Testis (tissue), 3 donors: ENCODE data around the gene BABAM2. TPM values are rescaled to one million over a fixed set of nuclear protein-coding genes. Genes with fewer than 3 reads are reported as not detected.
A peak's percentile ranks its signal among the peaks of the same experiment; 100 is the strongest.

Experiments used
- DNase-seq: peaks from one replicate; pipeline ENCODE4 v3.0.0-alpha.2; 2019
- H3K27ac ChIP-seq, 2 donors: fragments of 200-600 bp; sonication (generic); one replicate each; pipeline ENCODE4 v1.5.1; 2019
- H3K27me3 ChIP-seq: fragments of 200-600 bp; sonication (generic); one replicate; pipeline ENCODE4 v1.5.1; 2019
- H3K36me3 ChIP-seq: fragments of 200-600 bp; sonication (generic); one replicate; pipeline ENCODE4 v1.5.1; 2017; ENCODE audit warnings: low read depth; ENCODE audit errors: missing control alignments
- H3K4me1 ChIP-seq: fragments of 200-600 bp; sonication (generic); one replicate; pipeline ENCODE4 v1.5.1; 2019
- H3K4me3 ChIP-seq, 2 donors: fragments of 200-600 bp; sonication (generic); one replicate each; pipeline ENCODE4 v1.5.1; 2017 to 2019
- H3K9me3 ChIP-seq: fragments of 200-600 bp; sonication (generic); one replicate; pipeline ENCODE4 v1.5.1; 2017
- POLR2A ChIP-seq: fragments of 450-650 bp; IDR thresholded peaks from one replicate; pipeline ENCODE4 v1.6.1; 2017; ENCODE audit warnings: antibody characterized with exemption, mild to moderate bottlenecking, moderate library complexity
- WGBS, 2 donors: methylation state at CpG; one replicate each; pipeline ENCODE4 v1.1.5; 2018; 5-methylcytosine and 5-hydroxymethylcytosine counted together
- intact Hi-C: fragments of 100-400 bp; cut with DNase I; formaldehyde crosslinking; loops from one replicate; pipeline ENCODE4 v1.15.1; 2023; ENCODE audit warnings: low total_unique reads
- polyA plus RNA-seq: library from polyadenylated mRNA; stranded (reverse); fragments of 350-450 nt; fragmentation: Illumina TruSeq; extraction: RNeasy Lipid Tissue Mini Kit (QIAGEN cat#74804); gene quantifications from one replicate; pipeline ENCODE4 v1.2.3, GENCODE V29; 2014; ENCODE audit warnings: low read depth, low replicate concordance; ENCODE audit not compliant: insufficient read depth
- total RNA-seq, 2 donors: library from RNA; depleted of rRNA; stranded (reverse); fragments of >200 nt; gene quantifications; one replicate each; pipeline ENCODE4 v1.2.3, GENCODE V29; 2016
- TF ChIP-seq, protein P1 (sequence below), 3 experiments: fragments of 450-650 bp in 2 of 3; fragments of 200-600 bp in 1 of 3; sonication (generic) in 1 of 3; IDR thresholded peaks; one replicate each; pipeline ENCODE4 v1.5.1; 2016 to 2019; ENCODE audit warnings: antibody characterized with exemption in 3 of 3, mild to moderate bottlenecking in 2 of 3, moderate library complexity in 1 of 3

The BABAM2 gene
- total and polyA plus RNA-seq, 3 donors from 2014 or later, result 49.2 to 70.6 (median 59.1) TPM

- intact Hi-C loops, result no loop called here
- no peak for TF ChIP-seq POLR2A
- TF ChIP-seq, protein P1, sequence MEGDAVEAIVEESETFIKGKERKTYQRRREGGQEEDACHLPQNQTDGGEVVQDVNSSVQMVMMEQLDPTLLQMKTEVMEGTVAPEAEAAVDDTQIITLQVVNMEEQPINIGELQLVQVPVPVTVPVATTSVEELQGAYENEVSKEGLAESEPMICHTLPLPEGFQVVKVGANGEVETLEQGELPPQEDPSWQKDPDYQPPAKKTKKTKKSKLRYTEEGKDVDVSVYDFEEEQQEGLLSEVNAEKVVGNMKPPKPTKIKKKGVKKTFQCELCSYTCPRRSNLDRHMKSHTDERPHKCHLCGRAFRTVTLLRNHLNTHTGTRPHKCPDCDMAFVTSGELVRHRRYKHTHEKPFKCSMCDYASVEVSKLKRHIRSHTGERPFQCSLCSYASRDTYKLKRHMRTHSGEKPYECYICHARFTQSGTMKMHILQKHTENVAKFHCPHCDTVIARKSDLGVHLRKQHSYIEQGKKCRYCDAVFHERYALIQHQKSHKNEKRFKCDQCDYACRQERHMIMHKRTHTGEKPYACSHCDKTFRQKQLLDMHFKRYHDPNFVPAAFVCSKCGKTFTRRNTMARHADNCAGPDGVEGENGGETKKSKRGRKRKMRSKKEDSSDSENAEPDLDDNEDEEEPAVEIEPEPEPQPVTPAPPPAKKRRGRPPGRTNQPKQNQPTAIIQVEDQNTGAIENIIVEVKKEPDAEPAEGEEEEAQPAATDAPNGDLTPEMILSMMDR (IDR thresholded peaks at IDR 0.05), result no peak
- Histone ChIP-seq H3K4me3 (no peak overlapping the region), H3K27ac (no peak overlapping the region), H3K9me3 (no peaks in the 10 kb centered on the region), H3K36me3 (no peaks in the 10 kb centered on the region), H3K27me3 (no peaks in the 10 kb centered on the region), H3K4me1 (no peaks in the 10 kb centered on the region)
- DNase-seq, result peak; percentile 22
- WGBS, 2 donors, result 54 to 72% methylated on average over 3 of the region's 3 CpGs
Observed at GRCh38 chr2:28206762-28207161, 316.2 kb downstream of the BABAM2 start.

DNA sequence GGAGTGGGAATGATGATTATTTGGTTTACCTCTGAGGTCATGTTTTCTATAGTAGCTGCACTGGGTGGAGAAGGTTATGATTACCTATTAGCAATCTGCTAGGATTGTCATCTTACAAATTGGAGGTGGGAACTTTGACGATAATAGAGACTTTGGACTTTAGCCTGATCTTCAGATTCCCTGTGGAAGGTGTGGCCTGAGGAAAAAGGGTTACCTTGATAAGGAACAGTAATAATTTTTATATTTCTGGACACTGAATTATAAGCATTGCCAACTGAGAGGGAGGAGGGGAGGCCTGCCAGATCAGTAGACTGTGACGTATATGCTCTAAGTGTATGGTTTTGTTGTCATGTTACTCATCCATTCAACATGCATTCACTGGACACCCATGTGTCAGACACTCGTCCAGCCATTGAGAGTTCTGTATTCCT, 318.7 kb downstream of the BABAM2 start:
- H3K36me3 ChIP-seq, result no peaks in the 10 kb centered on the region
- H3K4me3 ChIP-seq, result no peak overlapping the region
- no peaks in the 10 kb centered on the region for H3K27me3 ChIP-seq
- H3K4me1 ChIP-seq, result no peaks in the 10 kb centered on the region
- intact Hi-C loops, result no loop called here
- H3K27ac ChIP-seq, result no peak overlapping the region
- TF ChIP-seq, protein P1 (IDR thresholded peaks at IDR 0.05), result no peak
- no peaks in the 10 kb centered on the region for H3K9me3 ChIP-seq
- no peak for DNase-seq
- WGBS, 2 donors, result 91 to 94% methylated on average over 3 of the region's 3 CpGs

GRCh38 chr2:28209864-28210263, 319.3 kb downstream of the BABAM2 start:
- no peaks in the 10 kb centered on the region for H3K36me3 ChIP-seq
- H3K4me1 ChIP-seq, result no peaks in the 10 kb centered on the region
- no peak overlapping the region for H3K27ac ChIP-seq
- no peaks in the 10 kb centered on the region for H3K27me3 ChIP-seq
- TF ChIP-seq, protein P1 (IDR thresholded peaks at IDR 0.05), result no peak
- TF ChIP-seq POLR2A, result no peak
- H3K9me3 ChIP-seq, result no peaks in the 10 kb centered on the region
- intact Hi-C loops, result no loop called here
- DNase-seq, result no peak
- no peak overlapping the region for H3K4me3 ChIP-seq

DNA sequence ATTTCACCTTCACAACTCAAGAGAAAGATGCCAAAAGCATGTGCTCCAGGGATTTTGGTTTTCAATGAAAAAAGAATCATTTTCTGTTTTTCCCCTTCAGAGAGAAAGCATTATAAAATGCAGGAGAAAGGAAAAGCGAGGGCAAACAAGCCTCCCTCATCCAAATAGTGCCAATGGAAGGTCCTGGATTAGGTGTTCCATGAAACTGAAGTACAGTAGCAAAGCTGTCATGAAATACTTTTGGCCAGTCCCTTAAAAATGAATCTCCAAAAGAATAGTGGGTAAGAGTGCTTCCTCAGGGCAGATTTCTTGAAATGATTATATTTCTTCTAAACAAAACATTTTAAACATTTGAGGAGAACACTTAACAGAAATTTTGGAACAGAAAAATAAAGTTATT, 320.0 kb downstream of the BABAM2 start:
- H3K4me1 ChIP-seq, result no peaks in the 10 kb centered on the region
- H3K36me3 ChIP-seq, result no peaks in the 10 kb centered on the region
- no peaks in the 10 kb centered on the region for H3K27me3 ChIP-seq
- no peak overlapping the region for H3K27ac ChIP-seq
- no peak for TF ChIP-seq POLR2A
- TF ChIP-seq, protein P1 (IDR thresholded peaks at IDR 0.05), result no peak
- intact Hi-C loops, result no loop called here
- DNase-seq, result no peak
- WGBS, 2 donors, result 93 to 100% methylated on average over 1 of the region's 1 CpG
- H3K4me3 ChIP-seq, result no peak overlapping the region
- no peaks in the 10 kb centered on the region for H3K9me3 ChIP-seq

GRCh38 chr2:28216331-28216730, 325.8 kb downstream of the BABAM2 start:
- no peak for DNase-seq
- intact Hi-C loops, result no loop called here
- H3K4me3 ChIP-seq, result no peak overlapping the region
- H3K27ac ChIP-seq, result no peak overlapping the region
- no peaks in the 10 kb centered on the region for H3K4me1 ChIP-seq
- TF ChIP-seq, protein P1 (IDR thresholded peaks at IDR 0.05), result no peak
- TF ChIP-seq POLR2A, result no peak
- no peaks in the 10 kb centered on the region for H3K36me3 ChIP-seq
- H3K9me3 ChIP-seq, result no peaks in the 10 kb centered on the region
- 69 to 80% methylated on average over 2 of the region's 2 CpGs for WGBS, 2 donors
- H3K27me3 ChIP-seq, result no peaks in the 10 kb centered on the region
